HCT116 (cell line): ENCODE results near the gene SLC35B2. TPM values are rescaled to one million over a fixed set of nuclear protein-coding genes. Genes with fewer than 3 reads are reported as not detected.
A peak's percentile ranks its signal among the peaks of the same experiment; 100 is the strongest.

Experiments
- ATAC-seq: fragments of 200-7000 bp; cut with Tn5 transposase; 2 replicates; pipeline ENCODE4 v1.9.1; 2020; ENCODE audit warnings: mild to moderate bottlenecking, moderate library complexity
- BruUV-seq: library from RNA; stranded (reverse); fragments of 400-500 nt; replicated peaks from 2 replicates; lab custom pipeline; 2021; lab: Mats Ljungman, UMichigan
- CTCF ChIA-PET: fragments of 300-600 bp; sonication (Branson Sonifier 250); formaldehyde crosslinking; loops from one replicate; lab custom pipeline; 2021; ENCODE audit warnings: antibody characterized with exemption; lab: Charles Lee
- POLR2A ChIA-PET: fragments of 300-600, 350-600 bp; sonication (Branson Sonifier 250); formaldehyde crosslinking; loops from one replicate; lab custom pipeline; 2021; ENCODE audit warnings: antibody characterized with exemption; lab: Charles Lee
- RAD21 ChIA-PET, 2 experiments: fragments of 300-600 bp; sonication (Branson Sonifier 250); formaldehyde crosslinking; loops; one replicate each; lab custom pipeline; 2023; ENCODE audit warnings: low total read pairs in 2 of 2; ENCODE audit not compliant: uncharacterized antibody in 2 of 2, unreplicated experiment in 2 of 2, low non-redundant PET in 1 of 2; lab: Charles Lee
- DNase-seq: peaks from one replicate; pipeline ENCODE4 v3.0.0-alpha.2; 2010; ENCODE audit warnings: low read depth, low spot score
- H2AFZ ChIP-seq: fragments of 200-600 bp; shearing (Covaris generic), sonication (generic); 2 replicates; pipeline ENCODE4 v1.6.1; 2017; ENCODE audit warnings: low read depth, mixed run types, mixed read lengths, antibody characterized with exemption, low read length; ENCODE audit not compliant: poor library complexity, severe bottlenecking
- H3K27ac ChIP-seq: 2 replicates; pipeline ENCODE4 v1.5.1; 2012; ENCODE audit warnings: low read depth, low read length
- H3K27me3 ChIP-seq: fragments of 200-600 bp; sonication (generic); 2 replicates; pipeline ENCODE4 v1.6.1; 2016; ENCODE audit warnings: mixed run types, low read length, mixed read lengths; ENCODE audit not compliant: insufficient read depth
- H3K36me3 ChIP-seq, 2 experiments: fragments of 200-500 bp in 1 of 2; fragments of 200-600 bp in 1 of 2; sonication (Bioruptor generic) in 1 of 2; sonication (generic) in 1 of 2; 2 replicates each; pipeline versions ENCODE4 v1.5.1 to v1.6.1; 2014 to 2016; ENCODE audit warnings: low read length in 2 of 2, inconsistent platforms in 1 of 2, mixed read lengths in 1 of 2, mixed run types in 1 of 2; ENCODE audit not compliant: insufficient read depth in 2 of 2, control insufficient read depth in 1 of 2
- H3K4me1 ChIP-seq, 2 experiments: fragments of 200-600 bp in 1 of 2; sonication (generic) in 1 of 2; 2 replicates each; pipeline versions ENCODE4 v1.5.1 to v1.6.1; 2012 to 2017; ENCODE audit warnings: low read length in 2 of 2, inconsistent platforms in 1 of 2, mild to moderate bottlenecking in 1 of 2, mixed read lengths in 1 of 2, mixed run types in 1 of 2, moderate library complexity in 1 of 2; ENCODE audit not compliant: insufficient read depth in 2 of 2, control insufficient read depth in 1 of 2
- H3K4me2 ChIP-seq: fragments of 200-600 bp; sonication (generic); 2 replicates; pipeline ENCODE4 v1.6.1; 2017; ENCODE audit warnings: mixed run types, low read length, mixed read lengths
- H3K4me3 ChIP-seq, 2 experiments: fragments of 200-600 bp in 1 of 2; sonication (generic) in 1 of 2; replicated peaks in 1 of 2; 2 replicates each; pipeline ENCODE4 v1.5.1; 2011 to 2016; ENCODE audit warnings: low read length in 2 of 2, control low read depth in 1 of 2, low read depth in 1 of 2, mild to moderate bottlenecking in 1 of 2, mixed read lengths in 1 of 2, mixed run types in 1 of 2
- H3K79me2 ChIP-seq: fragments of 200-600 bp; sonication (generic); 2 replicates; pipeline ENCODE4 v1.6.1; 2017; ENCODE audit warnings: mild to moderate bottlenecking, mixed run types, low read length, moderate library complexity, mixed read lengths; ENCODE audit not compliant: insufficient read depth
- H3K9ac ChIP-seq: fragments of 200-600 bp; sonication (generic); 2 replicates; pipeline ENCODE4 v1.6.1; 2016; ENCODE audit warnings: low read length, mixed read lengths
- H3K9me2 ChIP-seq: fragments of 200-600 bp; sonication (generic), shearing (Covaris generic); 2 replicates; pipeline ENCODE4 v1.6.1; 2017; ENCODE audit warnings: mixed run types, mild to moderate bottlenecking, moderate library complexity; ENCODE audit not compliant: insufficient read depth
- H3K9me3 ChIP-seq, 2 experiments: fragments of 200-500 bp in 1 of 2; fragments of 200-600 bp in 1 of 2; sonication (Bioruptor generic) in 1 of 2; sonication (generic) in 1 of 2; 2 replicates each; pipeline ENCODE4 v1.6.1; 2014 to 2017; ENCODE audit warnings: low read length in 2 of 2, mixed read lengths in 2 of 2, inconsistent platforms in 1 of 2, low read depth in 1 of 2, mild to moderate bottlenecking in 1 of 2, mixed run types in 1 of 2, moderate library complexity in 1 of 2; ENCODE audit not compliant: control insufficient read depth in 1 of 2, insufficient read depth in 1 of 2
- H4K20me1 ChIP-seq: fragments of 200-600 bp; sonication (generic), shearing (Covaris generic); 2 replicates; pipeline ENCODE4 v1.6.1; 2017; ENCODE audit warnings: mixed run types, mild to moderate bottlenecking, moderate library complexity; ENCODE audit not compliant: insufficient read depth
- ATF3 ChIP-seq: IDR thresholded peaks from 2 replicates; pipeline ENCODE4 v1.6.1; 2012
- EGR1 ChIP-seq: IDR thresholded peaks from 2 replicates; pipeline ENCODE4 v1.6.1; 2012; ENCODE audit warnings: low read depth
- ELF1 ChIP-seq: IDR thresholded peaks from 2 replicates; pipeline ENCODE4 v1.6.1; 2012; ENCODE audit warnings: low read depth, borderline replicate concordance
- EZH2phosphoT487 ChIP-seq: fragments of 200-600 bp; IDR thresholded peaks from 2 replicates; pipeline ENCODE4 v1.6.1; 2018; ENCODE audit warnings: antibody characterized with exemption, borderline replicate concordance
- JUND ChIP-seq: IDR thresholded peaks from 2 replicates; pipeline ENCODE4 v1.6.1; 2012
- MAX ChIP-seq: IDR thresholded peaks from 2 replicates; pipeline ENCODE4 v1.6.1; 2012
- POLR2A ChIP-seq: IDR thresholded peaks from 2 replicates; pipeline ENCODE4 v1.7.0; 2011; ENCODE audit warnings: borderline replicate concordance; ENCODE audit not compliant: insufficient read depth, insufficient read length; ENCODE audit errors: extremely low read depth
- POLR2AphosphoS5 ChIP-seq: IDR thresholded peaks from 2 replicates; pipeline ENCODE4 v1.6.1; 2011; ENCODE audit warnings: mild to moderate bottlenecking, low read depth, low read length, moderate library complexity
- RAD21 ChIP-seq: IDR thresholded peaks from 2 replicates; pipeline ENCODE4 v1.6.1; 2012; ENCODE audit warnings: low read depth, mild to moderate bottlenecking
- SRF ChIP-seq: IDR thresholded peaks from 2 replicates; pipeline ENCODE4 v1.6.1; 2012; ENCODE audit warnings: low read depth
- YY1 ChIP-seq: IDR thresholded peaks from 2 replicates; pipeline ENCODE4 v1.6.1; 2011; ENCODE audit warnings: low read length, low read depth, moderate library complexity, mild to moderate bottlenecking; ENCODE audit not compliant: insufficient replicate concordance; ENCODE audit errors: extremely low read depth
- ZBTB33 ChIP-seq: IDR thresholded peaks from 2 replicates; pipeline ENCODE4 v1.6.1; 2011; ENCODE audit warnings: mild to moderate bottlenecking, low read length, moderate library complexity; ENCODE audit not compliant: insufficient replicate concordance; ENCODE audit errors: extremely low read depth
- ZFX ChIP-seq: fragments of 450-650 bp; IDR thresholded peaks from 2 replicates; pipeline ENCODE4 v1.6.1; 2017
- ZNF274 ChIP-seq: fragments of 200-500 bp; sonication (Bioruptor generic); IDR thresholded peaks from 2 replicates; pipeline ENCODE4 v1.6.1; 2014; ENCODE audit warnings: mild to moderate bottlenecking, low read depth, low read length, inconsistent platforms
- intact Hi-C: fragments of 100-400 bp; cut with micrococcal nuclease; formaldehyde crosslinking; loops from 2 replicates; pipeline ENCODE4 v1.10.0; 2022
- total RNA-seq: library from RNA; stranded (reverse); gene quantifications from one replicate; pipeline ENCODE4 v1.2.1, GENCODE V29; 2021; ENCODE audit not compliant: unreplicated experiment
- TF ChIP-seq, protein P1 (sequence below), 3 experiments: fragments of 200-600 bp in 1 of 3; sonication (generic) in 1 of 3; IDR thresholded peaks in 2 of 3; conservative IDR thresholded peaks in 1 of 3; 2 replicates each; pipeline ENCODE4 v1.5.1; 2012 to 2017; ENCODE audit warnings: low read depth in 2 of 3, low read length in 2 of 3, antibody characterized with exemption in 1 of 3, borderline replicate concordance in 1 of 3, control low read depth in 1 of 3, mild to moderate bottlenecking in 1 of 3, mixed read lengths in 1 of 3, mixed run types in 1 of 3, moderate library complexity in 1 of 3; ENCODE audit not compliant: insufficient read depth in 1 of 3

SLC35B2 gene
- total RNA-seq, 1 experiment from 2014 or later: 50.5 TPM

- ChIA-PET CTCF (interaction anchor here (3.7 kb wide), 1 partner anchor 9 kb away, joined by 22 read pairs; no protein-coding TSS in a partner anchor), RAD21 (no interaction called here), POLR2A (interaction anchor here (3.0 kb wide), 1 partner anchor 20 kb away, joined by 27 read pairs; the partner anchor contains the start of gene HSP90AB1)
- no peak overlapping the region for H3K4me3 ChIP-seq
- no peak overlapping the region for H3K4me2 ChIP-seq
- peaks cover 4 to 25% of the 10 kb centered on the region in 2 experiments; a peak in 2 of 4 replicates for H3K36me3 ChIP-seq
- no peak overlapping the region for H3K9ac ChIP-seq
- no peak overlapping the region for H2AFZ ChIP-seq
- no peaks in the 10 kb centered on the region for H3K9me3 ChIP-seq
- intact Hi-C loops: no loop called here
- DNase-seq: no peak
- peaks cover 55% of the 10 kb centered on the region for H3K79me2 ChIP-seq
- ATAC-seq: no peak
- no peak for TF ChIP-seq JUND
- TF ChIP-seq SRF: no peak
- no peak for TF ChIP-seq ZNF274
- TF ChIP-seq POLR2A: no peak
- no peak for TF ChIP-seq MAX
- peaks cover 28 to 50% of the 10 kb centered on the region in 2 experiments for H3K4me1 ChIP-seq
- no peak overlapping the region for H3K27ac ChIP-seq
- no TSS peak for BruUV-seq
- H3K27me3 ChIP-seq: no peaks in the 10 kb centered on the region
- H3K9me2 ChIP-seq: no peaks in the 10 kb centered on the region
- peaks cover 4% of the 10 kb centered on the region; the same call in 1 of the 2 replicates for H4K20me1 ChIP-seq
These were observed 31.6 kb downstream of the SLC35B2 start for GRCh38 chr6:44225579-44226325.

- peaks cover 4% of the 10 kb centered on the region; the same call in 1 of the 2 replicates for H4K20me1 ChIP-seq
- peaks cover 2 to 20% of the 10 kb centered on the region in 2 experiments; a peak in 2 of 4 replicates for H3K36me3 ChIP-seq
- peak overlapping the region; percentile 81 for H3K9ac ChIP-seq
- ChIA-PET POLR2A (interaction anchor here (1.2 to 3.0 kb wide), 2 partner anchors 16 to 21 kb away, joined by 3 to 27 read pairs; partner anchors contain the start of gene HSP90AB1), CTCF (interaction anchor here (0.7 to 3.7 kb wide), 6 partner anchors 10 to 78 kb away, joined by 3 to 22 read pairs (median 4); no protein-coding TSS in a partner anchor), RAD21 (no interaction called here)
- no peak overlapping the region for H2AFZ ChIP-seq
- peak overlapping the region; percentile 65 to 74 for H3K4me3 ChIP-seq
- no TSS peak for BruUV-seq
- no peaks in the 10 kb centered on the region for H3K9me3 ChIP-seq
- intact Hi-C loops: no loop called here
- no peak for DNase-seq
- H3K4me2 ChIP-seq: peak overlapping the region; percentile 93
- H3K9me2 ChIP-seq: no peaks in the 10 kb centered on the region
- H3K27me3 ChIP-seq: no peaks in the 10 kb centered on the region
- peaks cover 55% of the 10 kb centered on the region for H3K79me2 ChIP-seq
- no peak for ATAC-seq
- peaks cover 32 to 55% of the 10 kb centered on the region in 2 experiments for H3K4me1 ChIP-seq
- H3K27ac ChIP-seq: no peak overlapping the region; the same call in 1 of the 2 replicates
- TF ChIP-seq RAD21 (no peak), POLR2AphosphoS5 (no peak), ATF3 (no peak), ZBTB33 (no peak), EGR1 (no peak), ZFX (no peak), EZH2phosphoT487 (no peak), YY1 (no peak), ELF1 (no peak)
- TF ChIP-seq, protein P1, sequence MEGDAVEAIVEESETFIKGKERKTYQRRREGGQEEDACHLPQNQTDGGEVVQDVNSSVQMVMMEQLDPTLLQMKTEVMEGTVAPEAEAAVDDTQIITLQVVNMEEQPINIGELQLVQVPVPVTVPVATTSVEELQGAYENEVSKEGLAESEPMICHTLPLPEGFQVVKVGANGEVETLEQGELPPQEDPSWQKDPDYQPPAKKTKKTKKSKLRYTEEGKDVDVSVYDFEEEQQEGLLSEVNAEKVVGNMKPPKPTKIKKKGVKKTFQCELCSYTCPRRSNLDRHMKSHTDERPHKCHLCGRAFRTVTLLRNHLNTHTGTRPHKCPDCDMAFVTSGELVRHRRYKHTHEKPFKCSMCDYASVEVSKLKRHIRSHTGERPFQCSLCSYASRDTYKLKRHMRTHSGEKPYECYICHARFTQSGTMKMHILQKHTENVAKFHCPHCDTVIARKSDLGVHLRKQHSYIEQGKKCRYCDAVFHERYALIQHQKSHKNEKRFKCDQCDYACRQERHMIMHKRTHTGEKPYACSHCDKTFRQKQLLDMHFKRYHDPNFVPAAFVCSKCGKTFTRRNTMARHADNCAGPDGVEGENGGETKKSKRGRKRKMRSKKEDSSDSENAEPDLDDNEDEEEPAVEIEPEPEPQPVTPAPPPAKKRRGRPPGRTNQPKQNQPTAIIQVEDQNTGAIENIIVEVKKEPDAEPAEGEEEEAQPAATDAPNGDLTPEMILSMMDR (IDR thresholded peaks at IDR 0.05 in 2 of 3, conservative IDR thresholded peaks at IDR 0.05 in 1 of 3; ENCODE audit: borderline replicate concordance in 1 of 3, insufficient read depth in 1 of 3, low read depth in 2 of 3, low read length in 2 of 3): no peak
These were observed 32.4 kb downstream of the SLC35B2 start for GRCh38 chr6:44224965-44225305.
